ENCODE data around the gene F2RL3. TPM values are rescaled to one million over a fixed set of nuclear protein-coding genes. Genes with fewer than 3 reads are reported as not detected.

Gene F2RL3
- total and polyA plus RNA-seq, 2 of the 8 experiments (the other 6 are each of a cell fraction or from before 2014, with no cell fraction given): not detected

GRCh38 chr19:16915734-16916133 lies 26.9 kb downstream of the F2RL3 start:
- Histone ChIP-seq H3K4ac (replicated peaks; ENCODE audit: insufficient read length, low read depth, low read length) (no peak overlapping the region), H3K36me3 (ENCODE audit: control insufficient read depth in 2 of 4, insufficient read depth in 4 of 4, low read length in 3 of 4) (no peaks in the 10 kb centered on the region), H4K20me1 (replicated peaks in 1 of 2; ENCODE audit: control insufficient read depth in 1 of 2, insufficient read depth in 2 of 2, low read length in 2 of 2) (no peaks in the 10 kb centered on the region), H3K79me2 (ENCODE audit: control insufficient read depth in 1 of 2, insufficient read depth in 2 of 2, low read length in 2 of 2) (no peaks in the 10 kb centered on the region), H2AK5ac (ENCODE audit: low read depth, low read length) (no peak overlapping the region), H3K23me2 (ENCODE audit: low read depth, low read length) (no peaks in the 10 kb centered on the region), H2BK120ac (replicated peaks; ENCODE audit: low read depth, low read length) (no peak overlapping the region), H2BK5ac (ENCODE audit: low read depth, low read length) (no peak overlapping the region), H2BK15ac (ENCODE audit: low read length) (no peak overlapping the region), H3K18ac (ENCODE audit: extremely low read depth, low read length) (no peak overlapping the region), H2AFZ (ENCODE audit: low read length) (no peak overlapping the region), H3K4me1 (replicated peaks in 1 of 4; ENCODE audit: control insufficient read depth in 3 of 4, insufficient read depth in 4 of 4, low read length in 3 of 4) (no peaks in the 10 kb centered on the region), H3K27ac (ENCODE audit: low read depth, low read length) (no peak overlapping the region), H3K4me2 (ENCODE audit: insufficient read depth in 1 of 2, low read depth in 2 of 2, low read length in 2 of 2) (no peak overlapping the region), H3K9me3 (ENCODE audit: insufficient read depth in 2 of 2, low read depth in 1 of 2, low read length in 1 of 2) (peaks cover 13 to 23% of the 10 kb centered on the region in 2 experiments; a peak in 3 of 4 replicates), H3K9ac (replicated peaks in 1 of 4; ENCODE audit: extremely low read depth in 1 of 4, low read depth in 3 of 4, low read length in 3 of 4) (no peak overlapping the region), H3K4me3 (ENCODE audit: extremely low read depth in 1 of 4, insufficient read depth in 2 of 4, low read depth in 3 of 4, low read length in 4 of 4) (no peak overlapping the region), H3K23ac (ENCODE audit: insufficient read length) (no peak overlapping the region), H3K56ac (replicated peaks; ENCODE audit: insufficient read length, low read depth, low read length) (no peak overlapping the region), H2BK12ac (ENCODE audit: low read depth, low read length) (no peak overlapping the region), H3K27me3 (replicated peaks in 1 of 4; ENCODE audit: control insufficient read depth in 3 of 4, extremely low read depth in 1 of 4, insufficient read depth in 3 of 4, low read length in 3 of 4) (no peaks in the 10 kb centered on the region), H3K79me1 (ENCODE audit: low read depth, low read length) (no peaks in the 10 kb centered on the region), H2BK20ac (ENCODE audit: low read length) (no peak overlapping the region), H4K8ac (ENCODE audit: extremely low read depth, insufficient read depth, low read length) (no peak overlapping the region), H4K5ac (ENCODE audit: insufficient read length, low read depth, low read length) (no peak overlapping the region), H3K14ac (ENCODE audit: insufficient read length) (no peak overlapping the region), H4K91ac (replicated peaks; ENCODE audit: insufficient read length, low read length) (no peak overlapping the region)
- POLR2A ChIA-PET (ENCODE audit: partially characterized antibody): no interaction called here
- DNase-seq (ENCODE audit: low read depth in 1 of 2, low spot score in 2 of 2) (no peak), FAIRE-seq (no peak)
- CTCF ChIA-PET (ENCODE audit: partially characterized antibody): interaction anchor here (2.0 kb wide), 1 partner anchor 16 kb away, joined by 6 read pairs; no protein-coding TSS in a partner anchor
- 70% methylated on average over 3 of the region's 3 CpGs; no CpG with 5 or more reads in 1 of the 2 experiments for WGBS, 2 experiments (ENCODE audit: extremely low coverage in 1 of 2, insufficient coverage in 1 of 2, insufficient read length in 1 of 2, insufficient replicate concordance in 2 of 2, low coverage in 1 of 2, low lambda C conversion rate in 2 of 2, missing lambda C conversion rate in 1 of 2)

Data from H1 (cell line).